HK-2 (cell line): ENCODE measurements around the gene ADCY2.
A peak's percentile ranks its signal among the peaks of the same experiment; 100 is the strongest.

Source experiments
- DNase-seq: peaks from one replicate; pipeline ENCODE4 v3.0.0-alpha.2; 2018; ENCODE audit not compliant: unreplicated experiment

Gene ADCY2

GRCh38 chr5:7869474-7870136 lies 473.7 kb downstream of the ADCY2 start:
- DNase-seq: peak; percentile 23

GRCh38 chr5:7871653-7872052 lies 475.7 kb downstream of the ADCY2 start:
- no peak for DNase-seq

GRCh38 chr5:7872517-7873130 lies 476.7 kb downstream of the ADCY2 start:
- no peak for DNase-seq

- DNase-seq: no peak
These were observed 477.3 kb downstream of the ADCY2 start for GRCh38 chr5:7873216-7873615.

- DNase-seq: no peak
These were observed 478.7 kb downstream of the ADCY2 start for GRCh38 chr5:7874639-7875038.

GRCh38 chr5:7875151-7875550 lies 479.2 kb downstream of the ADCY2 start:
- no peak for DNase-seq

- DNase-seq: no peak
These were observed 480.9 kb downstream of the ADCY2 start for GRCh38 chr5:7876867-7877266.

- DNase-seq: no peak
These were observed 481.9 kb downstream of the ADCY2 start for GRCh38 chr5:7877851-7878250.

GRCh38 chr5:7878381-7878873 lies 482.5 kb downstream of the ADCY2 start:
- no peak for DNase-seq
